ENCODE data around the gene SNN. TPM values are rescaled to one million over a fixed set of nuclear protein-coding genes. Genes with fewer than 3 reads are reported as not detected.

Gene SNN
- total and polyA plus RNA-seq, 9 of the 15 experiments (the other 6 are each of a cell fraction or from before 2014, with no cell fraction given), result 0.07 to 2.9 (median 1.9) TPM

- TF ChIP-seq CREB1 (IDR thresholded peaks at IDR 0.05) (no peak), CREB1 (CRISPR knock-in tag; IDR thresholded peaks at IDR 0.05) (no peak), ZNF280A (IDR thresholded peaks at IDR 0.05; ENCODE audit: low read depth, partially characterized antibody) (no peak), SIX5 (IDR thresholded peaks at IDR 0.05; ENCODE audit: borderline replicate concordance in 1 of 2, insufficient read depth in 1 of 2, low read depth in 1 of 2, low read length in 2 of 2) (no peak), SOX6 (IDR thresholded peaks at IDR 0.05) (0 out of 2 replicates have a peak, but pooled peaks have one; percentile 17), SP2 (IDR thresholded peaks at IDR 0.05; ENCODE audit: extremely low read depth, low read depth, low read length, poor library complexity, severe bottlenecking) (no peak), ZNF431 (CRISPR knock-in tag; IDR thresholded peaks at IDR 0.05) (no peak), MAX (CRISPR knock-in tag; IDR thresholded peaks at IDR 0.05) (no peak), TCF7 (IDR thresholded peaks at IDR 0.05; ENCODE audit: borderline replicate concordance) (no peak), REST (IDR thresholded peaks at IDR 0.05; ENCODE audit: borderline replicate concordance) (peak; percentile 61), REST (CRISPR knock-in tag; IDR thresholded peaks at IDR 0.05; ENCODE audit: low read depth) (no peak), ILF3 (IDR thresholded peaks at IDR 0.05; ENCODE audit: borderline replicate concordance) (no peak)
Observed at GRCh38 chr16:11636172-11636721, 32.0 kb upstream of the SNN start (continued).

All from K562 (cell line).